ENCODE data around the gene DUSP22.

DUSP22 gene

DNA sequence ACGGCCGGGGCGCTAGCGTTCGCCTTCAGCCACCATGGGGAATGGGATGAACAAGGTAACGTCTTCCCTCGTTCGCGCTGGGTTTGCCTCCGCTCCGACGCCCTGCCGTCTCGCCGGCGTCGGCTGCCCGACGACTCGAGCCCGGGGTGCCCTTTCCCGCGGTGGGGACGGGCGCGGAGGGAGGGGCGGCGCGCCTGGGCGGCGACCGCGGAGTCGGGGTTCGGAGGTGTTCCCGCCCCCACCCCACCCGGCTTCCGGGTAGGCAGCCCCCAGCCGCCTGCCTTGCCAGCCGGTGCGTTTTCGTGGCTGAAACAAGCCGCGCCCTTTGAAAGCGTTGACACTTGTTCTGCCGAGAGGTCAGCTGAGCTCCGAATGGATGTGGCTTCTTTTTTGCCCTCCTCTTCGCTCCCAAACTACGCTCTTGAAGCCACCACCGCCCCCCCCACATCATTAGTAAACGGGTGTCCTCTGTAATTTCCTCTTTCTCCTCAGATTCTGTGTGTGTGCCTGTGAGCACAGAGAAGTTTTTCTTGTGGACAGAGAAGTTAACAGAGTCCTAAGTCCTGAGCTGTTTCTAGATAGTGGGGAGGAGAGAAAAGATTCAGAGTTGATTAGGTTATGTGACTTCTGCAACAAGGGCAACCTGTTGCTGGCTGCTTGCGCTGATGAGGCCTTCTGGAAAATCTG, 362 bp downstream of the DUSP22 start:
- DNase-seq (ENCODE audit: low read depth) = peak; percentile 97
- TF ChIP-seq CTCF (IDR thresholded peaks at IDR 0.05; ENCODE audit: insufficient read depth, low read depth, low read length, missing control alignments) = no peak
- H3K4me3 ChIP-seq (ENCODE audit: low read depth, low read length) = peak overlapping the region; percentile 80

DNA sequence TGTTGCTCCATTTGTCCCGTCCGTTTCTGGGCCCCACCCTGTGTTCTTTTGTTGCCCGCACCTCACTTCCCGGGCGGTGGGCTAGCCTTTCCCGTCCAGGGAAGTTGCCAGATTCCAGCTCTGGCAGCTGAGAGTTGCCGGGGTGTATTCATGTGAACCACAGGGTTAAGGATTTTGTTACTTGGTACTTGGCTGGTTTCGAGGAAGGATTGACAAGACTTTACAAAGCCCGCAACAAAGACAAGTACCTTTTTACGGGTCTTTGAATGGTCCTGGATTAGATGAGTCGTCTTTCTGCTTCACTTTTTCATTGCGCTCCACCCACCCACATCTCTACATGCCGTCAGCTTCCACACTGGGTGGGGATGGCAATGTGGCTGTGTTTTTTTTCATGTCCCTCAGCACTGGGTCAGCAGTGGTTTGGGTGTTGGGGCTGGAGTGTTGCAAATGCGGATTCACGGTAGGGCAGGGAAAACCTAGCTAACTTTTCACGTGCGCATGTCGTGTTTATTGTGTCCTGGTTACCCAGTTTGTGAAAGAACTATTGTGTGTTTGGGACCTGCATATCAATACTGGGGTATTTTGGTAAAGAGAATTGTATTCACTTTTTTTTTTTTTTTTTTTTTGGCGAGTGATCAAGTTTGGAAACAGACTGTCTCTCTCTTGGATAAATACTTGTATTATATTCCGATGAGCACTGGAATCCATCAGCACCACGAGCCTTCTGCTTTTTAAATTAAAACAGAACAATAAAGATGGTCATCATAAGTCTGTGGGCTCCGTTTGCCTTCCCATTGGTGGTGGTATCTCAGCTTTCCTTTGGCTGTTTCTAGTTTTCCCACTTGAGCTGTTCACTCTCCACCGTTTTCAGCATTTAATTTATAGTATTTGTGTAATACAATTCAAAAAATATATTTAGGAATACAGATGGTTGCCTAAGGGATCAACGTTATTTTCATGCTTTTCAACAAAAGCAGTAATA, 1.2 kb downstream of the DUSP22 start:
- no peak for TF ChIP-seq CTCF (IDR thresholded peaks at IDR 0.05; ENCODE audit: insufficient read depth, low read depth, low read length, missing control alignments)
- DNase-seq (ENCODE audit: low read depth) = peak; percentile 77

DNA sequence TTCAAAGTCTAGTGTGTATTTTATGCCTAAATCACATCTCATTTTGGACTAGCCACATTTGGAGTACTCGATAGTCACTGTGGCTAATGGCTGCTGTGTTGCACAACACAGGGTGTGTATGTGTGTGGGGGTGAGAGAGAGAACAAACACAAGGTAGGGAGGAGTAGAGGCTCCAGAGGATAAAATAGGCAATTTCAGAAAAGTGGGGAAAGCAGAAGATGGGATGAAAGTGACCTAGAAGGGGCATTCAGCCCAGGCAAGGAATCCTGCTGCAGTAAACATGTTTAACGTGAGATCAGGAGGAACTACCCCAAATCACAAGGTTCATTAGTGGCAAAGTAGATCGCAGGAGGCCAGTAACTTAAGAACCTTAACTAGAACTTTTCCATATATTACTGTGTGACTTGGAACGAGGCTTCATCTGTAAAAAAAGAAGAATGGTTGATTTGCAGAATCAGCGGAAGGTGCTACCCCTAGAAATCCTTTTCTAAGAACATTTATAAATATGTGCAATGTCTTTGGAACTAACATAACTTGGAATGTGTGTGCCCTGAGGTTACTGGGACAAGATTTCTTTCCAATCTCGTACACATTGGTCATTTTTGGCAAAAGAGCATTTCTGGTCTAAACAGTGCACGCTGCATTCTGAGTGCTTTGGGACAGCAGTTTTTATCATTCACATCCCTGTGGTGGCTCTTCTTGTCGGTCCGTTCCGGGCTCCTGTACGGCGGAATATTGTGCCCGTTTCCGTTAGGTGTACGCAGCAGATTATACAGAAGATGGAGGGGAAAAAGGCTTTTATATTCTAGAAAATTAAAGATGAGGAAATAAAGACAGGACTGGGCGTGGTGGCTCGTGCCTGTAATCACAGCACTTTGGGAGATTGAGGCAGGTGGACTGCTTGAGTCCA, 2.6 kb downstream of the DUSP22 start:
- H3K4me3 ChIP-seq (ENCODE audit: low read depth, low read length) = peak overlapping the region; percentile 80

More for the DNA sequence above, 1.2 kb downstream of the DUSP22 start:
- peak overlapping the region; percentile 80 for H3K4me3 ChIP-seq (ENCODE audit: low read depth, low read length)

GRCh38 chr6:296151-297122, 4.2 kb downstream of the DUSP22 start:
- DNase-seq (ENCODE audit: low read depth) = peak; percentile 91
- peak overlapping the region; percentile 80 for H3K4me3 ChIP-seq (ENCODE audit: low read depth, low read length)
- TF ChIP-seq CTCF (IDR thresholded peaks at IDR 0.05; ENCODE audit: insufficient read depth, low read depth, low read length, missing control alignments) = peak; percentile 9

More for the DNA sequence above, 2.6 kb downstream of the DUSP22 start:
- TF ChIP-seq CTCF (IDR thresholded peaks at IDR 0.05; ENCODE audit: insufficient read depth, low read depth, low read length, missing control alignments) = no peak
- peak; percentile 57 for DNase-seq (ENCODE audit: low read depth)

- H3K4me3 ChIP-seq (ENCODE audit: low read depth, low read length) = peak overlapping the region; percentile 1
- TF ChIP-seq CTCF (IDR thresholded peaks at IDR 0.05; ENCODE audit: insufficient read depth, low read depth, low read length, missing control alignments) = no peak
- DNase-seq (ENCODE audit: low read depth) = peak; percentile 58
These were observed 5.4 kb downstream of the DUSP22 start for GRCh38 chr6:297571-298232.
